HG02610 (cell line): ENCODE measurements around the gene BPIFB2.

Experiments
- ATAC-seq: cut with Tn5 transposase; IDR thresholded peaks from one replicate; pipeline ENCODE4 v1.9.1; 2021; ENCODE audit warnings: mild to moderate bottlenecking, moderate library complexity; ENCODE audit not compliant: unreplicated experiment

BPIFB2 gene

GRCh38 chr20:33065785-33066184 is 58.3 kb downstream of the BPIFB2 start:
- ATAC-seq, result no peak

- no peak for ATAC-seq
Measured at GRCh38 chr20:33067806-33068205, 60.3 kb downstream of the BPIFB2 start.

DNA sequence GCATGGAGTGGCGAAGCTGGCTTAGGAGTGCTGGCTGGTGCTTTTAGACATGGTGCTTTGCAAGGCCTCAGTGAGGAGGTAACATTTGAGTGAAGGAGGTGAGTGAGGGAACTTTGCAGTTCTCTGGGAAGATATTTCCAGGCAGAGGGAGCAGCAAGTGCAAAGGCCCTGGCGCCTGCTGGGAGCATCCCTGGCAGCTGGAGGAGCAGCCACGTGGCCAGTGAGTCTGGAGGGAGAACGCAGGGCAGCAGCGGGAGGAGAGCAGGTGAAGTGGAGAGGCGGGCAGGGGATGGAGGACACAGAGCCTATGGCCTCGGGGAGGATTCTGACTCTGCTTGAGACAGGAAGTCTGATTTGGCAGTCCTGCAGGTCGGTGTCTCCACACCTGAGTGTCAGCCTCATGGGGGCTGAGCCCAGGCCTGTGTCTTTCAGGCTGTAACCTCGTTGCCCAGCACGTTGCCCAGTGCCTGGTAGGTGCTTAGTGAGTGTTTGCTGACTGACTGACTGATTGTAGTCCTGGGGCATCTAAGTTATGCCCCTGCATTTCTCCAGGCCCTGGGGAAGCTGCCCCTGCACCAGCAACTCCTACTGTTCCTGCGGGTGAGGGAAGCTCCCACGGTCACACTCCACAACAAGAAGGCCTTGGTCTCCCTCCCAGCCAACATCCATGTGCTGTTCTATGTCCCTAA is 60.9 kb downstream of the BPIFB2 start:
- no peak for ATAC-seq

DNA sequence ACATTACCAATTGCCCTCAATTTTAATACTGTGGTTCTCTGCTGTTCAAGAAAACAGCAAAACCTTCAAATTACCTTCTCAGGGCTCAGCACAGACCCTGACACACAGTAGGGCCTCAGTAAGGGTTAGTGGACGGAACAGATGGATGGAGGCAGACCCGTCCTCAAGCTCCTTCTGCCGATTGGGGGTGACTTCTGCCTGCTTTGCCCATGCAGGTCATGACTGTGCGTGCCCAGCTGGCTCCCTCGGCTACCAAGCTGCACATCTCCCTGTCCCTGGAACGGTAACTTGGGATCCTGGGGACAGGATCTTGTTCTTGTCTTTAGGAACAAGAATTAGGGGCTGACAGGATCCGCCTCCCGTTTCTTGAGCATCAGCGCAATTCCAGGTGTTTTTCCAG is 62.2 kb downstream of the BPIFB2 start:
- ATAC-seq, result no peak

DNA sequence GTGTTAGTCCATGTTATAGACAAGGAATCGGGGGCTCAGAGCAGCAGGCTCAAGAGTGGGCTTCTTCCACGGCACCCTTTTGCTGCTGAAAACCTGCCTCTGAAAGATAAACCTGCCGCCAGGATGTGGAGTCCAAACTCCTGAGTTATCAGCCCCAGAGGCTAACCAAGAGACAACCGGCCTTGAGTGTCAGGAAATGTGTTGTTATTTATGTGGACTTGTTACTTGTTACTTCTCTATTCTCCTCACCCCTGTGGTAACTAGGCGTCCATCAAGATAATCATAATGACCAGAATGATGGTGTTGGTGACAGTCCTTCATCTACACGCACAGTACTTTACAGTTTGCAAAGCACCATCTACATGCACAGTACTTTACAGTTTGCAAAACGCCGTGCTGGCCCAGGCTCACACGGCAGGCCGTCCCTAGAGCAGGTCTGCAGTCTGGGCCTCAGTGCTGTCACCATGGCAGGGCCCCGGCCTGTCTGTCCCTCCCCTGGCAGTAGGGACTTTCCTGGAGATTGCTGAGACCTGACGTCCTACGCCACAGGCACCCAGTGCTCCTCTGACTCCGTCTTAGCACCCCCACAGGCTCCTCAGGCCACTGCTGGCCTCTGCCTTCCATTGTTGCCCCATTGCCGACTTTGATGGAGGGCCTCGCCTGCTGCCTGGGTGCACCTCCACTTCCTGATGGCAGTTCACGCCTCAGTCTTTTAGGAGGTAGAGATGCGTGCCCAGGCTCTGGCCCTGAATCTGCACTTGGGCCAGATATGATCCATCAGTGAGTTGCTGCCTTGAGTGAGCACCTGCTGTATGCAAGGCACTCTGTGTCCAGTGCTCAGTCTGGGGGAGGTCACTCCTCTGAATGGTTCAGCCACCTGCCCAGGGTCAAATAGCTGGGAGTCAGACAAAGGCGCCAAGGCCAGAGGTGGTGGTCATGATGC is 62.9 kb downstream of the BPIFB2 start:
- no peak for ATAC-seq

GRCh38 chr20:33071198-33071597 is 63.7 kb downstream of the BPIFB2 start:
- ATAC-seq, result no peak

- no peak for ATAC-seq
Measured at GRCh38 chr20:33072362-33072761, 64.9 kb downstream of the BPIFB2 start.

DNA sequence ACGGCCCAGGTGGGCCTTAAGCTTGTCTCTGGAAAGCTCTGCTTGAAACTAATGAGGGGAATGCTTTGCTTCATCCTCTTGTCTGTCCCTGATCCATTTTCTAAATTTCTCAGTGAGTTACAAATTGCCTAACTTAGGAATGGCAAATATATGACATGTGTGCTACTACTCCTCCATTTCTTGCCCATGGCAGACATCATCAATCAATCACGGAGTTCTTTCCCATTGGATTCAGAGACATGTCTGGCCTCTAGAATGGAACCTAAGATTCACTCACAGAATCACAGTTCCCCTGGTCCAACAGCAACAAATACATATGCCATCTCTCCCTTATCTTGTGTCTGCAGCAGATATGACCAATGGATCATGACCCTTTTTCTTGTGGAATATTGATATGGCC is 65.3 kb downstream of the BPIFB2 start:
- ATAC-seq, result no peak
